ENCODE data around the gene RAB25. TPM values are rescaled to one million over a fixed set of nuclear protein-coding genes. Genes with fewer than 3 reads are reported as not detected.

RAB25 gene
- total RNA-seq, 1 donor from 2014 or later, result not detected

GRCh38 chr1:156080863-156081179 lies 19.9 kb downstream of the RAB25 start:
- no peak overlapping the region for H3K4me3 ChIP-seq
- no peak overlapping the region for H3K27ac ChIP-seq
- TF ChIP-seq, protein P1, sequence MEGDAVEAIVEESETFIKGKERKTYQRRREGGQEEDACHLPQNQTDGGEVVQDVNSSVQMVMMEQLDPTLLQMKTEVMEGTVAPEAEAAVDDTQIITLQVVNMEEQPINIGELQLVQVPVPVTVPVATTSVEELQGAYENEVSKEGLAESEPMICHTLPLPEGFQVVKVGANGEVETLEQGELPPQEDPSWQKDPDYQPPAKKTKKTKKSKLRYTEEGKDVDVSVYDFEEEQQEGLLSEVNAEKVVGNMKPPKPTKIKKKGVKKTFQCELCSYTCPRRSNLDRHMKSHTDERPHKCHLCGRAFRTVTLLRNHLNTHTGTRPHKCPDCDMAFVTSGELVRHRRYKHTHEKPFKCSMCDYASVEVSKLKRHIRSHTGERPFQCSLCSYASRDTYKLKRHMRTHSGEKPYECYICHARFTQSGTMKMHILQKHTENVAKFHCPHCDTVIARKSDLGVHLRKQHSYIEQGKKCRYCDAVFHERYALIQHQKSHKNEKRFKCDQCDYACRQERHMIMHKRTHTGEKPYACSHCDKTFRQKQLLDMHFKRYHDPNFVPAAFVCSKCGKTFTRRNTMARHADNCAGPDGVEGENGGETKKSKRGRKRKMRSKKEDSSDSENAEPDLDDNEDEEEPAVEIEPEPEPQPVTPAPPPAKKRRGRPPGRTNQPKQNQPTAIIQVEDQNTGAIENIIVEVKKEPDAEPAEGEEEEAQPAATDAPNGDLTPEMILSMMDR (IDR thresholded peaks at IDR 0.05), result no peak
- no peaks in the 10 kb centered on the region for H3K27me3 ChIP-seq
- peaks cover 4 to 14% of the 10 kb centered on the region in 2 donors for H3K4me1 ChIP-seq
- intact Hi-C loops (cut with DNase I), result loop anchor here (5.0 kb wide), 1 partner anchor 131 kb away; the partner anchor contains the start of gene PMF1
- no peaks in the 10 kb centered on the region for H3K36me3 ChIP-seq
- no peak for DNase-seq (ENCODE audit: low spot score in 2 of 2)
- H3K9me3 ChIP-seq, result no peaks in the 10 kb centered on the region

DNA sequence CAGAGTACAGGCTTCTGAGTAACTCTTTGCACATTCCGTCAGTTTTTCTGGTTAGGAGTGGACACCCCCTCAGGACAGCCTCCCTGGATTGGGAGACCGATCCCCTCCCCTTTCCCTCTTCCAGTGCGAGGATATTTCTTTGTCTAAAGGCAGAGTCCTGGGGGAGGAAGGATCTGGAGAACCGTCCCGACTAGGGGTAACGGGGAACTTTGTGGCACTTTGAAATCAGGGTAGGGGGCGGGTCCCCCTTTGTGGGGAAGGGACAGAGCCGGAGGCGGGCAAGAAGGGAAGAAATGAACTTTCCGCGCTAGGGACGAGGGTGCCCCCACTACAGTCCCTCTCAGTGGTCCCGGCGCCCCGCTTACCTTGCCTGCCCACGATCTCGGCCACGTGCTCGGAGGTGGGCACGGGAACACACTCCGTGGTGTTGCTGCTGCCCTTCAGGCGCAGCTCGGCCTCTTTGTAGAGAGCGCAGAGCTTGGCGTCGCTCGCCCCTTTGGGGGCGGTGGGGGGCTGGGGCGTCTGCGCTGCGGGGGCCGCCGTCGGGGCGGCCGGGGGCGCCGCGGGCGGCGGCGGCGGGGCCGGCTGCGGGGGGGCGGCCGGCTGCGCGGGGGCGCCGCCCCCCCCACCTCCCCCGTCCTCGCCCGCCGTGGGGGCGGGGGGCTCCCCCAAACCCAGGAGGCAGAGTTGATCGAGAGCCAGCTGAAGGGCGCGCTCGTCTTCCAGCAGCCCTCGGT lies 20.4 kb downstream of the RAB25 start:
- H3K36me3 ChIP-seq, result no peaks in the 10 kb centered on the region
- no peaks in the 10 kb centered on the region for H3K9me3 ChIP-seq
- DNase-seq (ENCODE audit: low spot score in 2 of 2), result no peak
- TF ChIP-seq, protein P1 (IDR thresholded peaks at IDR 0.05), result no peak
- peak overlapping the region; percentile 93 to 94 for H3K4me3 ChIP-seq
- H3K27me3 ChIP-seq, result no peaks in the 10 kb centered on the region
- H3K4me1 ChIP-seq, result peaks cover 4 to 14% of the 10 kb centered on the region in 2 donors
- no peak overlapping the region for H3K27ac ChIP-seq
- intact Hi-C loops (cut with DNase I), result loop anchor here (5.0 kb wide), 1 partner anchor 131 kb away; the partner anchor contains the start of gene PMF1

- Histone ChIP-seq H3K27me3 (no peaks in the 10 kb centered on the region), H3K36me3 (no peaks in the 10 kb centered on the region), H3K4me1 (peaks cover 4 to 14% of the 10 kb centered on the region in 2 donors), H3K9me3 (no peaks in the 10 kb centered on the region), H3K4me3 (peak overlapping the region; percentile 93 to 94), H3K27ac (no peak overlapping the region)
- intact Hi-C loops (cut with DNase I), result loop anchor here (2.0 to 5.0 kb wide), 2 partner anchors 27 to 130 kb away; partner anchors contain the start of genes LAMTOR2 and PMF1
- DNase-seq (ENCODE audit: low spot score in 2 of 2), result no peak
- TF ChIP-seq, protein P1 (IDR thresholded peaks at IDR 0.05), result no peak
Observed at GRCh38 chr1:156081917-156082308, 21.0 kb downstream of the RAB25 start.

- Histone ChIP-seq H3K27me3 (no peaks in the 10 kb centered on the region), H3K4me3 (peak within 1 kb of the TSS; percentile 93 to 94), H3K27ac (peak within 1 kb of the TSS in 1 of 2 donors; percentile 26), H3K4me1 (peaks cover 4 to 14% of the 10 kb centered on the region in 2 donors), H3K9me3 (no peaks in the 10 kb centered on the region), H3K36me3 (no peaks in the 10 kb centered on the region)
- peak; percentile 35 to 89 for DNase-seq (ENCODE audit: low spot score in 2 of 2)
- intact Hi-C loops (cut with DNase I), result loop anchor here (2.0 to 5.0 kb wide), 2 partner anchors 28 to 130 kb away; partner anchors contain the start of genes LAMTOR2 and PMF1
- TF ChIP-seq, protein P1 (IDR thresholded peaks at IDR 0.05), result no peak
Observed at GRCh38 chr1:156082309-156083091, 21.5 kb downstream of the RAB25 start, which contains the start of gene MEX3A. Gene MEX3A (minus strand): TSS chr1:156082465. CDS start chr1:156081998, 467 bp downstream.

GRCh38 chr1:156083800-156084790 lies 23.1 kb downstream of the RAB25 start:
- intact Hi-C loops (cut with DNase I), result loop anchor here (2.0 to 5.0 kb wide), 2 partner anchors 29 to 128 kb away; partner anchors contain the start of genes LAMTOR2 and PMF1
- Histone ChIP-seq H3K27ac (no peak overlapping the region), H3K36me3 (no peaks in the 10 kb centered on the region), H3K4me3 (peak overlapping the region in 1 of 2 donors; percentile 93), H3K27me3 (no peaks in the 10 kb centered on the region), H3K9me3 (no peaks in the 10 kb centered on the region), H3K4me1 (peaks cover 4 to 14% of the 10 kb centered on the region in 2 donors)
- no peak for DNase-seq (ENCODE audit: low spot score in 2 of 2)
- TF ChIP-seq, protein P1 (IDR thresholded peaks at IDR 0.05), result no peak
